ENCODE measurements around the gene RSAD2.

RSAD2 gene, protein sequence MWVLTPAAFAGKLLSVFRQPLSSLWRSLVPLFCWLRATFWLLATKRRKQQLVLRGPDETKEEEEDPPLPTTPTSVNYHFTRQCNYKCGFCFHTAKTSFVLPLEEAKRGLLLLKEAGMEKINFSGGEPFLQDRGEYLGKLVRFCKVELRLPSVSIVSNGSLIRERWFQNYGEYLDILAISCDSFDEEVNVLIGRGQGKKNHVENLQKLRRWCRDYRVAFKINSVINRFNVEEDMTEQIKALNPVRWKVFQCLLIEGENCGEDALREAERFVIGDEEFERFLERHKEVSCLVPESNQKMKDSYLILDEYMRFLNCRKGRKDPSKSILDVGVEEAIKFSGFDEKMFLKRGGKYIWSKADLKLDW

DNA sequence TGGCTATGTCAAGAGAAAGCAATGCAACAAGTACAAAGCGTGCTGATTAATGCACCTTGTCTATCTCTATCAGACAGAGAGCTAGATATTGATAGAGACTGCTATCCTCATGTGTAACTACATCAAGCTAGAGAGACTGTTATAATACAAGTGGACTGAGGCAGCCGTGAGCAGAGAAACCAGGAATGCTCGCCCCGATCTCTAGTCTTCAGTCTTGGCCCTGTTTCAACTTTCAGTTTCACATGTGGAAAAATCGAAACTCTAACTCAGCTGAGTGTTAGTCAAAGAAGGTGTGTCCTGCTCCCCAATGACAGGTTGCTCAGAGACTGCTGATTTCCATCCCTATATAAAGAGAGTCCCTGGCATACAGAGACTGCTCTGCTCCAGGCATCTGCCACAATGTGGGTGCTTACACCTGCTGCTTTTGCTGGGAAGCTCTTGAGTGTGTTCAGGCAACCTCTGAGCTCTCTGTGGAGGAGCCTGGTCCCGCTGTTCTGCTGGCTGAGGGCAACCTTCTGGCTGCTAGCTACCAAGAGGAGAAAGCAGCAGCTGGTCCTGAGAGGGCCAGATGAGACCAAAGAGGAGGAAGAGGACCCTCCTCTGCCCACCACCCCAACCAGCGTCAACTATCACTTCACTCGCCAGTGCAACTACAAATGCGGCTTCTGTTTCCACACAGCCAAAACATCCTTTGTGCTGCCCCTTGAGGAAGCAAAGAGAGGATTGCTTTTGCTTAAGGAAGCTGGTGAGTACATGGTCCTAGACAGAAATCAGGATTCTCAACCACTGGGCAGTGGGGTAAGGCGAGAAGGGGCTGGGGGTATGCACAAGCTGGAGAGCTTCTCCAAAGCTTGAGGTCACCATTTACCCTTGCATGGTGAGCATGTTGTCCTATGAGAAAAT lies at the start of gene RSAD2:
Gene RSAD2, plus strand, starts transcription at position 376 of the 903 bp plus-strand sequence. Its CDS starts 24 bp downstream, at position 400.
- Histone ChIP-seq H3K27me3 (peaks cover 0 to 3% of the 10 kb centered on the region in 2 donors), H3K4me3 (peak within 1 kb of the TSS; percentile 53 to 59), H3K4me1 (peaks cover 0 to 11% (median 5%) of the 10 kb centered on the region in 4 donors), H3K36me3 (no peaks in the 10 kb centered on the region), H3K27ac (peak within 1 kb of the TSS; percentile 45 to 46), H3K9me3 (no peaks in the 10 kb centered on the region)
- no peak for DNase-seq
- intact Hi-C loops (cut with DNase I; ENCODE audit: low total_unique reads): no loop called here
- TF ChIP-seq, protein P1, sequence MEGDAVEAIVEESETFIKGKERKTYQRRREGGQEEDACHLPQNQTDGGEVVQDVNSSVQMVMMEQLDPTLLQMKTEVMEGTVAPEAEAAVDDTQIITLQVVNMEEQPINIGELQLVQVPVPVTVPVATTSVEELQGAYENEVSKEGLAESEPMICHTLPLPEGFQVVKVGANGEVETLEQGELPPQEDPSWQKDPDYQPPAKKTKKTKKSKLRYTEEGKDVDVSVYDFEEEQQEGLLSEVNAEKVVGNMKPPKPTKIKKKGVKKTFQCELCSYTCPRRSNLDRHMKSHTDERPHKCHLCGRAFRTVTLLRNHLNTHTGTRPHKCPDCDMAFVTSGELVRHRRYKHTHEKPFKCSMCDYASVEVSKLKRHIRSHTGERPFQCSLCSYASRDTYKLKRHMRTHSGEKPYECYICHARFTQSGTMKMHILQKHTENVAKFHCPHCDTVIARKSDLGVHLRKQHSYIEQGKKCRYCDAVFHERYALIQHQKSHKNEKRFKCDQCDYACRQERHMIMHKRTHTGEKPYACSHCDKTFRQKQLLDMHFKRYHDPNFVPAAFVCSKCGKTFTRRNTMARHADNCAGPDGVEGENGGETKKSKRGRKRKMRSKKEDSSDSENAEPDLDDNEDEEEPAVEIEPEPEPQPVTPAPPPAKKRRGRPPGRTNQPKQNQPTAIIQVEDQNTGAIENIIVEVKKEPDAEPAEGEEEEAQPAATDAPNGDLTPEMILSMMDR (IDR thresholded peaks at IDR 0.05): no peak

DNA sequence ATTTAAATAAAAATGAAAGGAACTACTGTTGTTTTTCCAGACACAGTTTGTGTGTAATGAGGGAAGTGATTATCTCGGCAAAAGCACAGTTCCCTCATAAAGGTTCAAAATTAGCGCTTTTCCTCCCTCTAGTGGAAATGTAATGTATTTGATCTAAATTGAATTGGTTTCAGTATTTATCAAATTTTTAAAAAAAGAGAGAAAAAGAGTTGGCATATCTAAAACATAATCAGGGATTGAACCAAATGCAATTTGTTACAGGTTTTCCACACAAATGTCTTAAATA lies 49.3 kb upstream of the RSAD2 start:
- no peaks in the 10 kb centered on the region for H3K4me1 ChIP-seq
- intact Hi-C loops (cut with DNase I; ENCODE audit: low total_unique reads): no loop called here
- H3K4me3 ChIP-seq: no peak overlapping the region
- no peaks in the 10 kb centered on the region for H3K36me3 ChIP-seq
- TF ChIP-seq, protein P1 (IDR thresholded peaks at IDR 0.05): peak; percentile 29 to 39
- no peak overlapping the region for H3K27ac ChIP-seq
- no peaks in the 10 kb centered on the region for H3K27me3 ChIP-seq
- H3K9me3 ChIP-seq: peaks cover 0 to 3% (median 0%) of the 10 kb centered on the region in 3 donors
- no peak for DNase-seq

DNA sequence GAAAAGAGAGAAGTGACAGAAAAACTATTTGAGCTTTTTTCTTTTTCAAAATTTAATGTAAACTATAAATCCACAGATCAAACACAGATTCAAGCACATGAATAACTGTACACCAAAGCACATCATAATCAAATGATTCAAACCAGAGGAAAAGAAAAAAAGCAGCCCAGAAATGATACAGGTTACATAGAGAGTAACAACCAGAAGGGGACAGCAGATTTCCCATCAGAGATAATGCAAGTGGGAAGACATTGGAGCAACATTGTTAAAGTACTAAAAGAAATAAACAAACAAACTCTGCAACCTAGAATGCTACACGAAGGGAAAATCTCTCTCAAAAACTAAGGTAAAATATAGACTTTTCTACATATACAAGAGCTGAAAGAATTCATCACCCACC lies 46.3 kb upstream of the RSAD2 start:
- H3K27ac ChIP-seq: no peak overlapping the region
- TF ChIP-seq, protein P1 (IDR thresholded peaks at IDR 0.05): no peak
- H3K27me3 ChIP-seq: no peaks in the 10 kb centered on the region
- peaks cover 0 to 3% (median 0%) of the 10 kb centered on the region in 3 donors for H3K9me3 ChIP-seq
- H3K4me3 ChIP-seq: no peak overlapping the region
- no peaks in the 10 kb centered on the region for H3K4me1 ChIP-seq
- no peaks in the 10 kb centered on the region for H3K36me3 ChIP-seq
- intact Hi-C loops (cut with DNase I; ENCODE audit: low total_unique reads): no loop called here
- no peak for DNase-seq

DNA sequence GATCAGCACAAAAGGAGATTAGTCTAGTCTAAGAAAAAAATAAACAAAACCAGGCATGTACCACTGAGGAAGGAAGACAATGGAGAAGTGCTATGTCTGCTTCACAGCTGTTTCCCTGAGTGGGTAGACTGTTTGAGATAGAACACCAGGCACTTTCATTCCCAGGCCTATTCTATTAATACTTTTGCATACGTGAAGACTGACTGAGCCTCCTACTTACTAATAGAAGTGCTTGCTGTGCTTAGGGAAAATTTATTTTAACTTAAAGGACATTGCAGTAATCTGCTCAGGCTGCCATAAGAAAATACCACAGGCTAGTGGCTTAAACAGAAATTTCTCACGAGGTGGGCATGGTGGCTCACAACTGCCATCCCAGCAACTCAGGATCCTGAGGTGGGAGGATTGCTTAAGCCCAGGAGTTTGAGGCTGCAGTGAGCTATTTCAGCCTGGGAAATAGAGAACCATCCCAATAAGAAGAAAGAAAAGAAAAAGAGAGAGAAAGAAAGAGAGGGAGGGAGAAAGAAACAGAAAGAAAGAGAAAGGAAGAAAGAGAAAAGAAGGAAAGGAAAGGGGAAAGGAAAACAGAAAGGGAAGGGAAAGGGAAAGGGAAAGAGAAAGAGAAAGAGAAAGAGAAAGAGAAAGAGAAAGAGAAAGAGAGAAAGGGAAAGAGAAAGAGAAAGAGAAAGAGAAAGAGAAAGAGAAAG lies 44.8 kb upstream of the RSAD2 start:
- Histone ChIP-seq H3K9me3 (peaks cover 0 to 3% (median 0%) of the 10 kb centered on the region in 3 donors), H3K27ac (no peak overlapping the region), H3K36me3 (no peaks in the 10 kb centered on the region), H3K4me1 (no peaks in the 10 kb centered on the region), H3K4me3 (no peak overlapping the region), H3K27me3 (no peaks in the 10 kb centered on the region)
- TF ChIP-seq, protein P1 (IDR thresholded peaks at IDR 0.05): no peak
- no peak for DNase-seq
- intact Hi-C loops (cut with DNase I; ENCODE audit: low total_unique reads): no loop called here

DNA sequence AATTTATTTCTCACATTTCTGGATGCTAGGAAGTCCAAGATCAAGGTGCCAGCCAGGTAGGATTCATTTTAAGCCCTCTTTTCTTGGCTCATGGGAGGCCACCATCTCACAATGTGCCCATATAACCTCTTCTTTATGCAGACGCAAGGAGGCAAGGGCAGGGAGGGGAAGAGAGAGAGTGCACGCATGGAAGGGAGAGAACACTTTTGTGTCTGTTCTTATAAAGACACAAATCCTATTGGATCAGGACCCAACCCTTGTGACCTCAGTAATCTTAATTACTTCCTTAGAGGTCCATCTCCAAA lies 44.3 kb upstream of the RSAD2 start:
- TF ChIP-seq, protein P1 (IDR thresholded peaks at IDR 0.05): no peak
- no peak overlapping the region for H3K27ac ChIP-seq
- H3K4me1 ChIP-seq: no peaks in the 10 kb centered on the region
- no peaks in the 10 kb centered on the region for H3K27me3 ChIP-seq
- H3K36me3 ChIP-seq: no peaks in the 10 kb centered on the region
- no peak overlapping the region for H3K4me3 ChIP-seq
- no peak for DNase-seq
- peaks cover 0 to 3% (median 0%) of the 10 kb centered on the region in 3 donors for H3K9me3 ChIP-seq
- intact Hi-C loops (cut with DNase I; ENCODE audit: low total_unique reads): no loop called here

All from tibial artery (tissue), 4 donors.